CD4-positive, alpha-beta memory T cell (primary cell): ENCODE data around the gene HLA-DRA. TPM values are rescaled to one million over a fixed set of nuclear protein-coding genes. Genes with fewer than 3 reads are reported as not detected.

Experiments used
- polyA plus RNA-seq, 2 donors: library from polyadenylated mRNA; unstranded; fragments of 300-500 nt; fragmentation: Illumina TruSeq; gene quantifications; one replicate each; pipeline ENCODE4 v1.2.3, GENCODE V29; 2021
- total RNA-seq, 2 experiments: library from RNA; stranded (reverse); gene quantifications; one replicate each; pipeline ENCODE4 v1.2.3, GENCODE V29; 2021

HLA-DRA gene
- total and polyA plus RNA-seq, 4 experiments from 2014 or later = 6.9 to 112 (median 24.7) TPM

Other genes with a start within 250 kb of the HLA-DRA start
- gene PBX2, start 249.7 kb upstream of the HLA-DRA start, total RNA-seq = 100 to 1,000 TPM; 188 to 192 TPM
- 1 to 10 TPM in 1 of 2 donors, under 1 TPM in 1; 0.57 to 1.8 TPM for gene PBX2, start 249.7 kb upstream of the HLA-DRA start, polyA plus RNA-seq
- 100 to 1,000 TPM; 309 to 313 TPM for gene GPSM3, start 247.2 kb upstream of the HLA-DRA start, total RNA-seq
- gene GPSM3, start 247.2 kb upstream of the HLA-DRA start, polyA plus RNA-seq = 100 to 1,000 TPM; 110 to 165 TPM
- 1 to 10 TPM in 1 of 2 experiments, under 1 TPM in 1; 0.35 to 1.2 TPM for gene NOTCH4, start 215.8 kb upstream of the HLA-DRA start, total RNA-seq
- gene NOTCH4, start 215.8 kb upstream of the HLA-DRA start, polyA plus RNA-seq = under 1 TPM in 1 of 2 donors, not detected in 1; 0.70 TPM
- gene TSBP1, start 68.0 kb upstream of the HLA-DRA start, total RNA-seq = not detected
- not detected for gene TSBP1, start 68.0 kb upstream of the HLA-DRA start, polyA plus RNA-seq
- not detected for gene BTNL2, start 32.7 kb upstream of the HLA-DRA start, total RNA-seq
- gene BTNL2, start 32.7 kb upstream of the HLA-DRA start, polyA plus RNA-seq = not detected
- 1 to 10 TPM in 1 of 2 experiments, under 1 TPM in 1; 0.86 to 1.9 TPM for gene HLA-DRB5, start 90.4 kb downstream of the HLA-DRA start, total RNA-seq
- gene HLA-DRB5, start 90.4 kb downstream of the HLA-DRA start, polyA plus RNA-seq = 10 to 100 TPM in 1 of 2 donors, under 1 TPM in 1; 0.46 to 14.2 TPM
- 10 to 100 TPM; 14.2 to 14.3 TPM for gene HLA-DRB1, start 150.0 kb downstream of the HLA-DRA start, total RNA-seq
- gene HLA-DRB1, start 150.0 kb downstream of the HLA-DRA start, polyA plus RNA-seq = 10 to 100 TPM in 1 of 2 donors, 1 to 10 TPM in 1; 6.9 to 31.6 TPM
- 1 to 10 TPM; 5.8 to 6.7 TPM for gene HLA-DQA1, start 197.5 kb downstream of the HLA-DRA start, total RNA-seq
- gene HLA-DQA1, start 197.5 kb downstream of the HLA-DRA start, polyA plus RNA-seq = 1 to 10 TPM in 1 of 2 donors, not detected in 1; 4.7 TPM
- gene HLA-DQB1, start 226.8 kb downstream of the HLA-DRA start, total RNA-seq = 1 to 10 TPM; 6.3 to 9.9 TPM
- 10 to 100 TPM in 1 of 2 donors, 1 to 10 TPM in 1; 1.4 to 11.1 TPM for gene HLA-DQB1, start 226.8 kb downstream of the HLA-DRA start, polyA plus RNA-seq